Stimulated activated CD4-positive, alpha-beta T cell treated with anti-CD3 and anti-CD28 coated beads, TNF-alpha, amount 100 ng/mL, for 48 hours (primary cell): ENCODE measurements around the gene TEK.
"Not testable (repeated sequence)": the region's sequence is repeated elsewhere in the genome, so short reads cannot be mapped to it uniquely, and the experiment has no call there.

ENCODE experiments used
- DNase-seq, 3 donors: peaks; one replicate each; pipeline ENCODE4 v3.0.0-alpha.2; 2020; ENCODE audit warnings: low read depth in 3 of 3

The TEK gene

DNA sequence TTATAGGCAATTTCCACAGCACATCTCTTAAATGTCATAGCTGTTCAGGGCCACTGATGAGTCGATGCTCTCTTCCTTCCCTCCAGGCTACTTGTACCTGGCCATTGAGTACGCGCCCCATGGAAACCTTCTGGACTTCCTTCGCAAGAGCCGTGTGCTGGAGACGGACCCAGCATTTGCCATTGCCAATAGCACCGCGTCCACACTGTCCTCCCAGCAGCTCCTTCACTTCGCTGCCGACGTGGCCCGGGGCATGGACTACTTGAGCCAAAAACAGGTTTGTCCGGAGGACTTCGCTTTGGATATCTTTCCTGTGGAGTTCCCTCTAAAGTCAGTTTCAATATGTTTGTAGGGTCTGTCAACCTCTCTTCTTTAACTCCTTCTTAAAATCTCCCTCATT, 103.6 kb downstream of the TEK start:
- DNase-seq = no peak

DNA sequence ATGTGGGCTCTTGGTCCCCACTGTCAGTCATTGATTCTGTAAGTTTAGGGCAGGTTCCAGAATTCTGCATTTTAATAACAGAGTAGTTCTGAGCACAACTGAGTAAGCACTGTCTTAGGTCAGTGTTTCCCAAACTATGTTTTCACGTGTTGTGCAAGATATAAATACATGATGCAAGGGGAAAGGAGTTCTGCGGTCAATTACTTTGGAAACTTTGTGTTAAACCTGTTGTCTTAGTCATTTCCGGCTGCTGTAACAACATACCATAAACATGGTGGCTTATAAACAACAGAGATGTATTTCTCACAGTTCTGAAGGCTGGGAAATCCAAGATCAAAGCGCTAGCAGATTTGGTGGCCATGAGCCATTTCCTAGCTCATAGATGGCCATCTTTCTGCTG, 118.2 kb downstream of the TEK start:
- no peak for DNase-seq

DNA sequence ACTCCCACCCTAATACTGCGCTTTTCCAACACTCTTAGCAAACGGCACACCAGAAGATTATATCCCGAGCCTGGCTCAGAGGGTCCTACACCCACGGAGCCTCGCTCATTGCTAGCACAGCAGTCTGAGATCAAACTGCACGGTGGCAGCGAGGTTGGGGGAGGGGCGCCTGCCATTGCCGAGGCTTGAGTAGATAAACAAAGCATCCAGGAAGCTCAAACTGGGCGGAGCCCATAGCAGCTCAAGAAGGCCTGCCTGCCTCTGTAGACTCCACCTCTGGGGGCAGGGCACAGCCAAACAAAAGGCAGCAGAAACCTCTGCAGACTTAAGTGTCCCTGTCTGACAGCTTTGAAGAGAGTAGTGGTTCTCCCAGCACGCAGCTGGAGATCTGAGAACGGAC, 130.6 kb downstream of the TEK start:
- DNase-seq = not testable (repeated sequence)

DNA sequence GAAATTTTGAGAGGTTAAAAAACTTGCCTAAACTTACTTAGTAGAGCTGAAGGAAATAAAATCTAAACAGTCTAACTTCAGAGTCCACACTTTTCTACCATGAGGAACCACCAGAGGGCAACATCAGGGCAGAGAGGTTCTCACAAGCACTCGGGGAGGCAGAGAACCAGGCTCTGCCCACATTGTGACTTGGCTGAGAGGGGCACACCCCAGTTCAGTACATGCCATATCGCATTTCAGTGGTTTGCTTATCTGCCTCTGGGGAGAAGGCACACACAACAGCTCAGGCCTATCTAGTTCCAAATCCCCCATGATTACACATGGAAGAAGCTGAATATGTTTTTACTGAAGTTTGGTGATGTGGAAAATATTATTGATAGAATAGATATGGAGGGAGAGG, 138.7 kb downstream of the TEK start:
- DNase-seq = no peak

DNA sequence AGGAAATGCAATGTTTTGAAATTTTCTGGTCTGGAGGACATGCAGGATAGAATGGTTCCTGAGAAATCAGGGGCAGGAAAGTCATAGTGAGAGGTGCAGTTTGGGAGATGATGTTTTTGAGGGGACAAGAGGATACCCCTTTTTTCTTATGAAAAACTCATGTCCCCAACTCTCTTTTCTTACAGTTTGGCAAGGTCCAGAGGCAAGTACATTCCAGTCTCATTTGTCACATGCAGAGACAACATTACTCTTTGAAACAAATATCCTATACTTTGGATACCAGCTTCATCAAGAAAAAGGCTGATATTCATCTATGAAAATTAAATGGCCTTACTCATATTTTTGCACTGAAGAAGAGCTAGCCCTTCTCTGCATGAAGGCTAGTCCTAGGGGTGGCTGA, 139.7 kb downstream of the TEK start:
- no peak for DNase-seq

DNA sequence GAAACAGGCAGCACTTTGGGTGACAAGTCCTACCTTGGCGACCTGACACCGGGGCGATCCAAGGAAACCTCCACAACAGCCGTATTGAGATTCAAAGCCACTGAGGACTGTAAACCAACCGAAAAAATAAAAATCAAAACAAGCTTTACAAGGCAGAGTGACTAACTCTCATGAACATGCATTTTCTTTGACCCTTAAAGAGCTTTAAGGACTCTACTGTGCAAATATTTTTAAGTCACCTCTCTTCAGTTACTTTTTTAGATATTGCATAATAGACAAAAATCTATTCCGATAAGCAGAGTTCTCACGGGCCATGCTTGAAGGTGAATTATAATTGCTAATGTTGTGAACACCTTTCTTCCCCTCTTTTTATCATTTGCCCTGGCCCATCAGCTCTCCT, 149.6 kb downstream of the TEK start:
- no peak for DNase-seq

DNA sequence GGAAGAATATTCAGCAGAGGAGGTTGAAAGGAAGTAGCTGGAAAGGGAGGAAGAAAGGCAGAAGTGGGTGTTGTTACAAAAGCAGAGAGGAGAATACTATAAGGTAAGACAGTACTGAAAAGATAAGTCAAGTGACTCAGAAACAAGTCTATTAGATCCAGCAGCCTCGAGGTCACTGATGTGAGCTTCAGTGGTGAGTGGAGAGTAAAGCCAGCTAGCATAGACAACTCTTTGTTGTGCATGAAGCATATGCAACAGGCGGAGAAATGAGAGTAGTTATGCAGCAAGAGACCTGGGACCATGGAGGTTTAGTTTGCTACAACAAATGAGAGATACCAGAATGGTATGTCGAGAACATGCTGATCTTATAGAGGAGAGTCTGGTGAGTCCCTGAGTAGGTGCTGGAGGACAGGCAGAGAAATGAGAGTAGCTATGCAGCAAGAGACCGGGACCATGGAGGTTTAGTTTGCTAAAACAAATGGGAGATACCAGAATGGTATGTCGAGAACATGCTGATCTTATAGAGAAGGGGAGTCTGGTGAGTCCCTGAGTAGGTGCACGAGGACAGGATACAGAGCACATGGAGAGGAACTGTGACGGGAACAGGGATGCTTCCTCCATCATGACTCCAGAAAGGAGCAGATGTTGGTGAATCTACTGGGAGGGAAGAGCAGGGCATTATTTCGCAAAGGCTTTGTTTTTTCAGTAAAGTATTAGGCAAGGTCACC, 151.9 kb downstream of the TEK start:
- no peak for DNase-seq

DNA sequence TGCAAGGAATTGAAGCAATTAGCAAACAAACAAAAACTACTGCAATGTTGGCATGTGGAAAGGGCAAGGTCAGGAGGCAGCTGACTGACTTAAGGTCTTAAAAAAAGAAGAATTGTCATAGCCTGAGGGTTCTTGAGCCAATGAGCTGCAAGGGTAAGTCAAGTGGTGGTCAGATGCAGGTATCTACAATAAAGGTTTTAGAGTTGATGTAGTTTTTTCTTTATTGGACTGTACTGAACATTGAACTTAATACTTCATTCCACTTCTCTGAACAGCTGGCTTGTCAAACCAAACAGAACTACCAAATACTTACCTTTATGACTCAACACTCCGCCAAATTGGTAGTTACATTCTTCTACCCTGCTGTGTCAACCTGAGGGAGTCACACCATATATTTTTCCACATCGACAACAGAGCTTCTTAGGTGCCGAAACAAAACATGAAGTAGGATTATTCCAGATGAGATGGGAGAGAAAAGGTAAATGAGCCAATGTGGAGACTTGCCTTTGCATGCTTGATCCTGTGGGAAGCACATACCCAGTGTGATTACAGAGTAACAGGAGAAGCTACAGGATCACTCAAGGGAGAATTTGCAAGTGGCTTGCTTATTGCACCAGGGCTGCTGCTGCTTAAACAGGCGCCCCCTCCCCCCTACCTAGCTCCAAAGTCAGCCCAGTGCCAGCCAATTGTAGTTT, 152.6 kb downstream of the TEK start:
- no peak for DNase-seq

DNA sequence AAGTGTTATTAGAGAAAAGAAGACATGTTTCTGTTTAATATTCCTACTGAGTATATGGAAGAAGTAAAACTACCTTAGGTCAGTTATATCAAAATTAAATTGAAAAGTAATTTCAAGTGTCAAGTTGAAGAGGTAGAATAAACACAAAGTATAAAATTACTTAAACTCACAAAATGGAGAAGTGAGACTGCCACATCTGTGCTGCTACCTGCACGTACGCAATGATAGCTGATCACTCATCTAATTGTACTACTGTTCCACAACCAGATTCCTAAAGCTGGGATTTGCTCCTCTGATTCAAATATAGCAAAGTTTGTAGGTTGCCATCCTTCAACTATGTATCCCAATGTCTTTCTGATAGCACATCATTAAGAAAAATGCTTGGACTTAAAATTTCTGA, 163.1 kb downstream of the TEK start:
- no peak for DNase-seq

DNA sequence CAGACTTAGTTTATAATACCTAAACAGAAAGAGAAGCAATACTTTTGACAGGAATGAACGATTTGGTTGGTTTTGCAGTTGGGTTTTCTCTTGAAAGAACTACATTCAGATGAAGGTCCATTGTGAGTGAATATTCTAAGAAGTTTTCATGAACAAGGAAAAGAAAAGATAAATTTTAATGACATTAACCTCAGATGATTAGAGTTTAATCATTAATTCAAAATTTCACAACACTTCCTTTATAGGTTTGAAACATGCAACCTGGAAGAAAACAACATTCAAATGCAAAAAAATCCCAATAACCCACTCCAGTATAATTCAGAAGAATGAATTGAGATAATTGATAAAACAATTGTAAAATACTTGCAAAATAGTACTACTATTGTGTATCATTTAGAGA, 164.2 kb downstream of the TEK start:
- DNase-seq = no peak

DNA sequence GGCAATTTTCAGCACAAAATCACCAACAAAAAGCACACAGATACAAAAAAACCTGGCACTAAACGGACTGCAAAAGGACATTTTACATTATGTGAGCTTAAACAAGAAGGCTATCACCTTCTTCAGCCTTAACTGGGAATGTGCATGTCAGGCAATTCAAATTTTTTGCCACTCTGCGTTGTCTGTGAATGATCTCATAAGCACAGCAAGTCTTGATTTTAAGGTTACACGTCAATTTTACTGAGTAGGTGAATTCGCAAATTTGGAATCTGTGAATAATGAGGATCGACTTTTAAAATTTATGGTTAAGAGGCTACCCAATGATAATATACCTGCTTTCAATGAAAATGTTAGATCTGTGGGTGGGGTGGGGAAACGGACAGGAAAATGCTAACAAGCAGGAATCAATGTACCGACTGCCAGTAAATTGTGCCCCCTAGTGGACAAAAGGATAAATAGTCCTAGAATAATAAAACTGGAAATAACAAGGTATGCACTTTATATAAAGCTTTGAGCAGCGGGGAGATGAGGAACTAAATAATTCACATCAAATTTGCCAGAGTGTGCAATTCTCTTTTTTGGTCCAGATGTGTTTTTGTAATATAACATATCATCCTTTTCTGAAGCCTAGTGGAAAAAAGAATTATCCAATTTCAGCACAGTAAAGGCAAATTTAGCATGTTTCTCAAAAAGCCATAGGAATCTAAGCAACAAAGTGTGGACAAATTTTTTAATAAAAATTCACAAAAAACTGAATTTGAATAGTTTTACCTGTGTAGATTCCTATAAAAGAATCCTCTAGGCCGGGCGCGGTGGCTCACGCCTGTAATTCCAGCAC, 167.4 kb downstream of the TEK start:
- DNase-seq = no peak

DNA sequence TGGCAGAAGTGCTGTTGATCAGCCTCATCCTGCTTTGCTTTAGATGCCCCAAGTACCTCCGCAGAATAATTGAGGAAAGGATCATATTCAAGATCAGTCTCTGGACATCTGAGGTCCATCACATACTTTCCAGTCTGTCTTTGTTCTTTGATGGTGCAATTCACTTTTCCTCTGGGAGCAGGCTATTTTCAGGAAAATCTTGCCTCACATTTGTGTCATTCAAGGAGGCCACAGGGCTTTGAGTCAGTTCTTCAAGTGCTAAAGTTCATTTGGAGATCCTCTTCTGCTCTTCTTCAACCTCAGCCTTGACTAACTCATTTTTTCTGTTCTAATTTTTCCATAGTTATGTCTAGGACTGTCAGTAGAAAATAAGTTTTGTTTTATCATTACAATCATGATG, 169.3 kb downstream of the TEK start:
- DNase-seq = no peak

DNA sequence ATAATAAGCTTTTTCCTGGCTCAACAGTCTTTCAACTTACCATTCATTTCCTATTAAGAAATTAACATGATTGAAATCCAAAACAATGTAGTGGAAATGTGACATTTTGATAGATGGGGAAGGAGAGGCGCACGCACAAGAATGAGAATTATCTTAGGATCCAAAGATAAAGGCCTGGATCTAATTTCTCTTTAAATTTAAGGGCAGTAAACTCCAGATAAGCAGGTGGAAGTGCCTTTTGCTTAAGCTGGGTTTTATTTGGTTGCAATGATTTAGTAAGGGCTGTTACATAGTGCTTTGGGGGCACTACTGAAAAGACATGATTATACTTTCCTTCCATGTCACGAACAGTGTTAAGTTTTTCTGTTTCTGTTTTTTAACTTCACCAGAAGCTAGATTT, 170.6 kb downstream of the TEK start:
- DNase-seq = no peak
